Spleen (tissue), 11 donors: ENCODE results near the gene PDE4D. TPM values are rescaled to one million over a fixed set of nuclear protein-coding genes. Genes with fewer than 3 reads are reported as not detected.

Source experiments
- DNase-seq: peaks from one replicate; pipeline ENCODE4 v3.0.0-alpha.2; 2020
- H3K27ac ChIP-seq, 8 donors: fragments of 200-600 bp; sonication (generic) in 7 of 8; 1 replicate in 4 of 8; 2 replicates in 4 of 8; pipeline versions ENCODE4 v1.5.0 to v1.8.0; 2016 to 2021; ENCODE audit warnings: inconsistent platforms in 4 of 8, mild to moderate bottlenecking in 4 of 8, moderate library complexity in 1 of 8
- H3K27me3 ChIP-seq, 7 donors: fragments of 200-600 bp; sonication (generic) in 6 of 7; replicated peaks in 1 of 7; 1 replicate in 4 of 7; 2 replicates in 3 of 7; pipeline versions ENCODE4 v1.5.0 to v1.8.0; 2016 to 2021; ENCODE audit warnings: inconsistent platforms in 3 of 7, mild to moderate bottlenecking in 1 of 7
- H3K36me3 ChIP-seq, 6 donors: fragments of 200-600 bp; sonication (generic) in 5 of 6; 1 replicate in 4 of 6; 2 replicates in 2 of 6; pipeline versions ENCODE4 v1.5.0 to v1.8.0; 2016 to 2021; ENCODE audit warnings: inconsistent platforms in 2 of 6
- H3K4me1 ChIP-seq, 6 donors: fragments of 200-600 bp; sonication (generic) in 5 of 6; 1 replicate in 3 of 6; 2 replicates in 3 of 6; pipeline versions ENCODE4 v1.5.0 to v1.8.0; 2016 to 2021; ENCODE audit warnings: inconsistent platforms in 3 of 6
- H3K4me3 ChIP-seq, 8 donors: fragments of 200-600 bp; sonication (generic) in 7 of 8; 1 replicate in 4 of 8; 2 replicates in 4 of 8; pipeline versions ENCODE4 v1.5.0 to v1.8.0; 2016 to 2021; ENCODE audit warnings: inconsistent platforms in 4 of 8, mild to moderate bottlenecking in 4 of 8, moderate library complexity in 2 of 8
- H3K9me3 ChIP-seq, 8 donors: fragments of 200-600 bp; sonication (generic) in 7 of 8; 1 replicate in 4 of 8; 2 replicates in 4 of 8; pipeline versions ENCODE4 v1.5.0 to v1.8.0; 2016 to 2021; ENCODE audit warnings: inconsistent platforms in 4 of 8
- POLR2A ChIP-seq, 3 donors: fragments of 450-650 bp; IDR thresholded peaks; one replicate each; pipeline ENCODE4 v1.5.1; 2017; ENCODE audit warnings: antibody characterized with exemption in 3 of 3, mild to moderate bottlenecking in 1 of 3
- POLR2AphosphoS5 ChIP-seq, 3 donors: sonication (generic); formaldehyde crosslinking; IDR thresholded peaks; one replicate each; pipeline ENCODE4 v1.5.1; 2017; ENCODE audit warnings: antibody characterized with exemption in 3 of 3
- WGBS, 5 donors: extraction: QIAGEN DNeasy Blood & Tissue Kit in 3 of 5; methylation state at CpG; one replicate each; pipeline versions ENCODE4 v1.1.5 to v1.1.7; 2013 to 2018; 5-methylcytosine and 5-hydroxymethylcytosine counted together
- intact Hi-C: fragments of 100-400 bp; cut with DNase I; formaldehyde crosslinking; loops from one replicate; pipeline ENCODE4 v1.15.0; 2023; ENCODE audit warnings: low total_unique reads
- polyA plus RNA-seq, 3 donors: library from polyadenylated mRNA; stranded (reverse); fragments of 200-250 nt; gene quantifications; one replicate each; pipeline ENCODE4 v1.2.1, GENCODE V29; 2013
- total RNA-seq, 7 donors: library from RNA; depleted of rRNA in 3 of 7; stranded (reverse); fragments of >200 nt in 3 of 7; fragmentation: NEBNext Ultra II Directional in 4 of 7; extraction: Animal tissue kit (Norgen Biotek cat#: 25700) in 4 of 7; gene quantifications; one replicate each; pipeline versions ENCODE4 v1.1.0 to v1.2.1, GENCODE V29; 2016 to 2021
- TF ChIP-seq, protein P1 (sequence below), 11 experiments: fragments of 200-600 bp in 7 of 11; fragments of 450-650 bp in 4 of 11; sonication (generic) in 4 of 11; IDR thresholded peaks in 8 of 11; conservative IDR thresholded peaks in 3 of 11; 1 replicate in 7 of 11; 2 replicates in 4 of 11; pipeline versions ENCODE4 v1.4.0 to v1.8.0; 2016 to 2021; ENCODE audit warnings: antibody characterized with exemption in 11 of 11, inconsistent platforms in 4 of 11, mild to moderate bottlenecking in 1 of 11
- donor health status: healthy with polysubstance abuse.
- donor health status: DM: no; HTN: no; CAD: no; lungs with moderate emphysema.
- donor health status: DM: no; HTN: no; CAD: no.
- donor health status: Bipolar disorder and iron deficiency.
- donor health status: healthy.
- donor health status: DM: no; HTN: no; CAD: no.
- donor health status: DM: yes; HTN: yes; CAD: no.

PDE4D gene
- total and polyA plus RNA-seq, 10 donors = 0.88 to 51.8 (median 18.2) TPM

DNA sequence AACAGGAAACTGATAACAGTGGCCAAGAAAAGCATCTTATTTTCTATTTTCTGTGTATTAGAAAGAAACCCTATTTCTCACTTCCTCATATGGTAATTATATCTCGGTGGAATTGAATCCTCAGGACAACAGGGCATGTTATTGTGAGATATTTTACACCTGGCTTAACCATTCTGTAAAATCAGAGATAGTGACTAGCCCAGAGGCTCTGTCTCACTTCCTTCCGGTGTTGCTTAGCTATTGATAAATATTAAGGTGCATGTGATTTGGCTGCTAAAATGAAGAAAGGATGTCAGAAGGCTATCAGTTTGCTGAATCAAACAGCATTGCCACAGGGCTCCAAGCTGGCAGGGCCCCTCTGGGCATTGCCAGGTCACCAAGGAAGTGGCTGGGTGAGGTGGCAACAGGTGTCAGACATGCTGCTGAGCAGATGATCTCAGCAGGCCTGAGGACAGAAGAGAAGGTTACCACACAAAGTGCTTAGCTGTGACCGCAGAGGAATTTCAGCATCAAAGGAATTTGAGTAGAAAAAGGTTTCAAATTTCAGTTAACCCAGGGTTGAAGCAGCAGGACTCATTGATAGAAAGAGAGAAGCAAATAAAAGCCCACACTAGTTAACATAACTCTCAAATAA lies 330.7 kb downstream of the PDE4D start:
- no peaks in the 10 kb centered on the region for H3K36me3 ChIP-seq
- TF ChIP-seq POLR2AphosphoS5 (IDR thresholded peaks at IDR 0.05) (peak in 2 of 3 donors; percentile 15 to 65), POLR2A (IDR thresholded peaks at IDR 0.05) (no peak)
- TF ChIP-seq, protein P1, sequence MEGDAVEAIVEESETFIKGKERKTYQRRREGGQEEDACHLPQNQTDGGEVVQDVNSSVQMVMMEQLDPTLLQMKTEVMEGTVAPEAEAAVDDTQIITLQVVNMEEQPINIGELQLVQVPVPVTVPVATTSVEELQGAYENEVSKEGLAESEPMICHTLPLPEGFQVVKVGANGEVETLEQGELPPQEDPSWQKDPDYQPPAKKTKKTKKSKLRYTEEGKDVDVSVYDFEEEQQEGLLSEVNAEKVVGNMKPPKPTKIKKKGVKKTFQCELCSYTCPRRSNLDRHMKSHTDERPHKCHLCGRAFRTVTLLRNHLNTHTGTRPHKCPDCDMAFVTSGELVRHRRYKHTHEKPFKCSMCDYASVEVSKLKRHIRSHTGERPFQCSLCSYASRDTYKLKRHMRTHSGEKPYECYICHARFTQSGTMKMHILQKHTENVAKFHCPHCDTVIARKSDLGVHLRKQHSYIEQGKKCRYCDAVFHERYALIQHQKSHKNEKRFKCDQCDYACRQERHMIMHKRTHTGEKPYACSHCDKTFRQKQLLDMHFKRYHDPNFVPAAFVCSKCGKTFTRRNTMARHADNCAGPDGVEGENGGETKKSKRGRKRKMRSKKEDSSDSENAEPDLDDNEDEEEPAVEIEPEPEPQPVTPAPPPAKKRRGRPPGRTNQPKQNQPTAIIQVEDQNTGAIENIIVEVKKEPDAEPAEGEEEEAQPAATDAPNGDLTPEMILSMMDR (IDR thresholded peaks at IDR 0.05 in 8 of 11, conservative IDR thresholded peaks at IDR 0.05 in 3 of 11) = no peak
- H3K4me3 ChIP-seq = no peak overlapping the region
- H3K27ac ChIP-seq = peak overlapping the region in 5 of 8 donors; percentile 11 to 69 (median 56)
- no peaks in the 10 kb centered on the region for H3K9me3 ChIP-seq
- peaks cover 0 to 36% (median 4%) of the 10 kb centered on the region in 6 donors for H3K4me1 ChIP-seq
- DNase-seq = peak; percentile 88
- intact Hi-C loops = no loop called here
- WGBS, 5 donors = 15 to 28% (median 18%) methylated on average over 3 of the region's 3 CpGs
- no peaks in the 10 kb centered on the region for H3K27me3 ChIP-seq

DNA sequence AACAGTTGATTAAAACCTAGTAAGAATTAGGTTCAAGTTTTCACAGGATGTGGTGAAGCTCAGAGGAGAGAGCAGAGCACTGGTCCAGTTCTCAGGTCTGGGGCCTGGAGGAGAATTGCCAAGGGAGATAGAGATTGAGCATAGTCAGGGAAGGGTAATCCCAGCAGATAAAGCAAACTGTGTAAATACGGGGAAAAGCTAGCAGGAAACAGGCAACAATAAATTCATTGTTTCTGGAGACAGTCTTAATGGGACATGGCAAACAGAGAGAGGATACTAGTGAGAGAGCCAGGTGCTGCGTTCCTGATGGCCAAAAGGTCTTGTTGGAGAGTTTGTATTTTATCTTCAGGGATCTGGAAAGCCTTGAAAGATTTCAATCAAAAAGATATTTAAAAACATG lies 333.0 kb downstream of the PDE4D start:
- intact Hi-C loops = no loop called here
- 81 to 85% (median 81%) methylated on average over 2 of the region's 2 CpGs for WGBS, 5 donors

DNA sequence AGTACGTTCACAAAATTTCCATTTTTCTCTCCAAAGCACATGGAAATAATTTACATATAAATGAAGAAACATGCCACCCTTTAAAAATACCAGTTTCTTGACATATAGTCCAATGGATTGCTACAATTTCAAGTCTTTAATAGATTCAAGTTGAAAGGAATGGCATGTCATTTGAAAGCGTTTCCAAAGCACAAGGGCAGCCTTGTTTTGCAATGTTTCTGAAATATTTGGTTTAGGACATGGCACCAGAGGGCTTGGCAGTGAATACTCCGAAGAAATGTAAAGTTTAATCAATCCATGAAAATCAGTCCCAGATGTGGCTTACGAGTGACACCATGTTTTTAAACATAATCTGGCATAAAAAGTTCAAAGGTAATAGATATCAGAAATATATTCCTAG lies 333.7 kb downstream of the PDE4D start:
- 82 to 91% (median 86%) methylated on average over 4 of the region's 4 CpGs for WGBS, 5 donors

More for the DNA sequence above, 333.0 kb downstream of the PDE4D start:
- Histone ChIP-seq H3K36me3 (no peaks in the 10 kb centered on the region), H3K27ac (peak overlapping the region in 1 of 8 donors; percentile 20), H3K4me3 (no peak overlapping the region), H3K4me1 (peaks cover 0 to 34% (median 4%) of the 10 kb centered on the region in 6 donors), H3K27me3 (no peaks in the 10 kb centered on the region), H3K9me3 (no peaks in the 10 kb centered on the region)
- no peak for DNase-seq
- TF ChIP-seq POLR2A (IDR thresholded peaks at IDR 0.05) (no peak), POLR2AphosphoS5 (IDR thresholded peaks at IDR 0.05) (no peak)
- TF ChIP-seq, protein P1 (IDR thresholded peaks at IDR 0.05 in 8 of 11, conservative IDR thresholded peaks at IDR 0.05 in 3 of 11) = no peak

DNA sequence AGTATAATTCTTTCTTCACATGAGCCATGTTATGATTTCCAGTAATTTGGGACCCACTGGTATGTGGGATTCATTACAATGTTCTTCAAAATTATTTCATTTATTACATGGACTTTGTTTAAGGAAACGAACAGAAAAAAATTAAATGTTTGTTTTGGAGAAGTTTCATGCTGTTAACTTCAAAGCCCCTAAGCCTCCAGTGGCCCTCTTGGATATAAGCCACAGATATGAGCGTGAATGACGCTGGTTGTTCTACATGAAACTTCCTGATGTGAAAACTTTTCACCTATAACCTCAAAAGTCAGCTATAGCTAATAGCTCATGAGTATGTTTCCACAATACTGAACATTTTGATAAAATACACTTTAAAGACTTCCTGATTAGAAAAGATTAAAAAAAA lies 334.2 kb downstream of the PDE4D start:
- H3K27ac ChIP-seq = no peak overlapping the region
- peaks cover 0 to 26% (median 4%) of the 10 kb centered on the region in 6 donors for H3K4me1 ChIP-seq
- DNase-seq = no peak
- TF ChIP-seq, protein P1 (IDR thresholded peaks at IDR 0.05 in 8 of 11, conservative IDR thresholded peaks at IDR 0.05 in 3 of 11) = no peak
- no peak for TF ChIP-seq POLR2A (IDR thresholded peaks at IDR 0.05)
- no peak for TF ChIP-seq POLR2AphosphoS5 (IDR thresholded peaks at IDR 0.05)
- WGBS, 5 donors = 62 to 72% (median 72%) methylated on average over 3 of the region's 3 CpGs
- H3K4me3 ChIP-seq = no peak overlapping the region
- no peaks in the 10 kb centered on the region for H3K27me3 ChIP-seq
- intact Hi-C loops = no loop called here
- no peaks in the 10 kb centered on the region for H3K36me3 ChIP-seq
- no peaks in the 10 kb centered on the region for H3K9me3 ChIP-seq

More for the DNA sequence above, 333.7 kb downstream of the PDE4D start:
- intact Hi-C loops = no loop called here
- Histone ChIP-seq H3K4me1 (peaks cover 0 to 27% (median 4%) of the 10 kb centered on the region in 6 donors), H3K27me3 (no peaks in the 10 kb centered on the region), H3K36me3 (no peaks in the 10 kb centered on the region), H3K4me3 (no peak overlapping the region), H3K9me3 (no peaks in the 10 kb centered on the region), H3K27ac (peak overlapping the region in 1 of 8 donors; percentile 20)
- no peak for DNase-seq
- TF ChIP-seq, protein P1 (IDR thresholded peaks at IDR 0.05 in 8 of 11, conservative IDR thresholded peaks at IDR 0.05 in 3 of 11) = no peak
- TF ChIP-seq POLR2AphosphoS5 (IDR thresholded peaks at IDR 0.05) = no peak
- TF ChIP-seq POLR2A (IDR thresholded peaks at IDR 0.05) = no peak
